Eye (tissue), 1 donor: ENCODE measurements around the gene PTPN9.
A peak's percentile ranks its signal among the peaks of the same experiment; 100 is the strongest.
"Not testable (repeated sequence)": the region's sequence is repeated elsewhere in the genome, so short reads cannot be mapped to it uniquely, and the experiment has no call there.

ENCODE experiments used
- DNase-seq: peaks from one replicate; pipeline ENCODE4 v3.0.0-alpha.2; 2015

The PTPN9 gene

GRCh38 chr15:75582943-75583342 lies 3.8 kb upstream of the PTPN9 start:
- not testable (repeated sequence) for DNase-seq

- DNase-seq = peak; percentile 66
Measured at GRCh38 chr15:75578173-75578947, 755 bp downstream of the PTPN9 start.

- no peak for DNase-seq
Measured at GRCh38 chr15:75577401-75578172, 1.5 kb downstream of the PTPN9 start.

- no peak for DNase-seq
Measured at GRCh38 chr15:75573648-75574384, 5.3 kb downstream of the PTPN9 start.

GRCh38 chr15:75570126-75570845 lies 8.8 kb downstream of the PTPN9 start:
- no peak for DNase-seq

- no peak for DNase-seq
Measured at GRCh38 chr15:75565062-75565970, 13.8 kb downstream of the PTPN9 start.

GRCh38 chr15:75561888-75562287 lies 17.2 kb downstream of the PTPN9 start:
- no peak for DNase-seq

- DNase-seq = not testable (repeated sequence)
Measured at GRCh38 chr15:75559360-75559759, 19.8 kb downstream of the PTPN9 start.

- DNase-seq = not testable (repeated sequence)
Measured at GRCh38 chr15:75558955-75559354, 20.2 kb downstream of the PTPN9 start.

GRCh38 chr15:75554717-75555116 lies 24.4 kb downstream of the PTPN9 start:
- DNase-seq = no peak

GRCh38 chr15:75553659-75554058 lies 25.5 kb downstream of the PTPN9 start:
- DNase-seq = no peak

GRCh38 chr15:75551091-75551490 lies 28.0 kb downstream of the PTPN9 start:
- no peak for DNase-seq

- no peak for DNase-seq
Measured at GRCh38 chr15:75545064-75545463, 34.1 kb downstream of the PTPN9 start.

- no peak for DNase-seq
Measured at GRCh38 chr15:75544359-75544758, 34.8 kb downstream of the PTPN9 start.

GRCh38 chr15:75542949-75543545 lies 36.1 kb downstream of the PTPN9 start:
- not testable (repeated sequence) for DNase-seq

- DNase-seq = peak; percentile 38
Measured at GRCh38 chr15:75542386-75542797, 36.7 kb downstream of the PTPN9 start.

- DNase-seq = no peak
Measured at GRCh38 chr15:75538376-75538775, 40.7 kb downstream of the PTPN9 start.

GRCh38 chr15:75533945-75534344 lies 45.2 kb downstream of the PTPN9 start:
- no peak for DNase-seq

GRCh38 chr15:75532413-75533250 lies 46.5 kb downstream of the PTPN9 start:
- DNase-seq = peak; percentile 30

GRCh38 chr15:75531041-75531450 lies 48.1 kb downstream of the PTPN9 start:
- DNase-seq = no peak
